GM19043 (cell line): ENCODE measurements around the gene TMEM145.

Experiments used
- ATAC-seq: cut with Tn5 transposase; IDR thresholded peaks from one replicate; pipeline ENCODE4 v1.9.1; 2021; ENCODE audit warnings: low read depth; ENCODE audit not compliant: unreplicated experiment

The TMEM145 gene

GRCh38 chr19:42277821-42278451, 35.2 kb upstream of the TMEM145 start:
- no peak for ATAC-seq

GRCh38 chr19:42278452-42279154, 34.5 kb upstream of the TMEM145 start:
- no peak for ATAC-seq

GRCh38 chr19:42279155-42279901, 33.8 kb upstream of the TMEM145 start:
- no peak for ATAC-seq

- peak; percentile 53 for ATAC-seq
Observed at GRCh38 chr19:42279902-42280814, 33.0 kb upstream of the TMEM145 start.

GRCh38 chr19:42280815-42281145, 32.3 kb upstream of the TMEM145 start:
- no peak for ATAC-seq

- ATAC-seq, result no peak
Observed at GRCh38 chr19:42281146-42281826, 31.8 kb upstream of the TMEM145 start.

- no peak for ATAC-seq
Observed at GRCh38 chr19:42281827-42282762, 31.0 kb upstream of the TMEM145 start.

GRCh38 chr19:42282819-42283187, 30.3 kb upstream of the TMEM145 start:
- no peak for ATAC-seq

- no peak for ATAC-seq
Observed at GRCh38 chr19:42283188-42284065, 29.7 kb upstream of the TMEM145 start.

- no peak for ATAC-seq
Observed at GRCh38 chr19:42284066-42284501, 29.0 kb upstream of the TMEM145 start.

- no peak for ATAC-seq
Observed at GRCh38 chr19:42284591-42285341, 28.3 kb upstream of the TMEM145 start.

- ATAC-seq, result no peak
Observed at GRCh38 chr19:42285541-42285941, 27.6 kb upstream of the TMEM145 start.

- no peak for ATAC-seq
Observed at GRCh38 chr19:42285988-42286348, 27.1 kb upstream of the TMEM145 start.

GRCh38 chr19:42286349-42287016, 26.6 kb upstream of the TMEM145 start:
- ATAC-seq, result no peak

- ATAC-seq, result no peak
Observed at GRCh38 chr19:42287017-42287826, 25.9 kb upstream of the TMEM145 start.

- no peak for ATAC-seq
Observed at GRCh38 chr19:42287827-42288107, 25.3 kb upstream of the TMEM145 start.
